NK-92 (cell line): Measurements from ENCODE around the gene OR4K14.
"Not testable (repeated sequence)": the region's sequence is repeated elsewhere in the genome, so short reads cannot be mapped to it uniquely, and the experiment has no call there.

Experiments
- DNase-seq: peaks from one replicate; lab custom pipeline; 2025; ENCODE audit not compliant: unreplicated experiment; lab: John Stamatoyannopoulos, UW

OR4K14 gene, protein sequence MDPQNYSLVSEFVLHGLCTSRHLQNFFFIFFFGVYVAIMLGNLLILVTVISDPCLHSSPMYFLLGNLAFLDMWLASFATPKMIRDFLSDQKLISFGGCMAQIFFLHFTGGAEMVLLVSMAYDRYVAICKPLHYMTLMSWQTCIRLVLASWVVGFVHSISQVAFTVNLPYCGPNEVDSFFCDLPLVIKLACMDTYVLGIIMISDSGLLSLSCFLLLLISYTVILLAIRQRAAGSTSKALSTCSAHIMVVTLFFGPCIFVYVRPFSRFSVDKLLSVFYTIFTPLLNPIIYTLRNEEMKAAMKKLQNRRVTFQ

DNA sequence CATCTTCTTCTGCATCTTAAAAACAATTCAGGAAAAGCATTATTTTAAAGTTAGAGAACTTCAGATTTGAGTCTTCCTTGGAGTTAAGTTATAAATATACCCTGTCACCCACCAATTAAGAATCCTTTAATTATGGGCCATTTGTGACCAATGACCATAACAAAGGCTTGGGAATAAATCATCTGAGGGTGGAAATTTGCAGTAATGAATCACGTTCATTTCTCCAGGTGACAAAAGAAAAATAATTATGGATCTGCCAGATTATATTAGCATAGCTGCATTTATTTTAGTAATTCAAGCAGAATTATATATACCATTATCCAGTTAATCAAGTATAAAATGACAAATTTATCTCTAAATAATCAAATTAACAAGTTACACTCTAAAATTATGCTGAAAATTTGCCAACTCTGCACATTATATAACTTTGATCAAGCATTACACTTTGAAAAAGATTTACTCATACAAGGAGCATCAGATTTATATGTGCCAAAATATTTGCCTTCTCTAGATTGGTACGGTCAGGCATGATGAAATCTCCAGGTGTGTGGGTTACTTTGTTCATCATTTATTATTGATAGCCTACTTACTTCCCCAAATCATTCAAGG is at the start of gene OR4K14:
Gene OR4K14, minus strand, starts transcription at position 51 of the 609 bp plus-strand sequence. CDS start 4,114 bp downstream, outside the sequence.
- DNase-seq: no peak

DNA sequence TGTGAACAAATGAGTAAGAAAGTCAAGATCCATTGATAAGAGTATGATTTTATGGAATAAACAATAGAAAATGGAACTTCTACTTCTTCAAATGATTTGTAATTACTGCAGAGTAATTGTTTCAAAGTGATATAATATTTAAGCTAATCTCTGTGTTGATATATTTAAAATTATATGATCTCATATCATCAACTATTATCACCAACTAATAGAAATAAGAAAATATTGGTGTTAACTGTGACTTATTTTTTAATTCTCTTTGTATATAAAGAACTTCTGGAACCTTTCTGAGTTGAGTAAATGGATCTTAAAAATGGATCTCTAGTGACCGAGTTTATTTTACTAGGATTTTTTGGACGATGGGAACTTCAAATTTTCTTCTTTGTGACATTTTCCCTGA is 40.6 kb upstream of the OR4K14 start, which contains the start of gene OR4L1:
Gene OR4L1, plus strand, starts transcription at position 301 of the 400 bp plus-strand sequence. Its CDS starts 0 bp downstream, at position 301.
- no peak for DNase-seq

DNA sequence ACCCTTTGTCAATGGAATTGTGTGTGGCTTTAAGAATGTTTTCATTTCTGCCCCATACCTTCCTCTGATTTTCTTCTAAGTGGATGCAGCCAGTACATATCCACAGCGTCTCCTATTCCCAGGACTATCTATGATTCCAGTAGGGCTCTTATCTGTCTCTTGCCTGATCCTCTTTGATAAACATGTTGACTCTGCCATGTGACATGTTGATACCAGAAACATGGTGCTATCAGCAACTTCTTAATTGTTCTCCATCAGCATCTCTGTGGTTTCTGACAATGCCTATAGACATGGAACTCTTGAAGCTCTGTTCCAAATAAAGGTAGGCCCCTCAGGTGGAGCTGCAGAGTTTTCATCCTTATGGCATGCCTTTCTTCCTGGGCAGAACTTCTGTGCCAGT is 29.1 kb upstream of the OR4K14 start:
- DNase-seq: no peak

DNA sequence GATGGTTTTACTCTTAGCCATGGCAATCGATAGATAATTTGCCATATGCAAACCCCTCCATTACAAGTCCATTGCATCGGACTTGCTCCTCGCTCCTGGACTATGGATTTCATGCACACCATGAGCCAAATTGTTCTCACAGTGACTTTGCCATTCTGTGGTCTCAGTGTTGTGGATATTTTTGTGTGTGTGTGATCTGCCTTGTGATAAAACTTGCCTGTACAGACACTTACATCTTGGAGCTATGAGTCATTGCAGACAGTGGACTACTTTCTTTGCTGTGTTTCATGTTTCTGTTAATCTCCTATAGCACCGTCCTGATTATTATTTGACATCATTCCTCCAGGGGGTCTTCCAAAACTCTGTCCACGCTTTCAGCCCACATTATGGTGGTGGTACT is 25.1 kb upstream of the OR4K14 start:
- no peak for DNase-seq

DNA sequence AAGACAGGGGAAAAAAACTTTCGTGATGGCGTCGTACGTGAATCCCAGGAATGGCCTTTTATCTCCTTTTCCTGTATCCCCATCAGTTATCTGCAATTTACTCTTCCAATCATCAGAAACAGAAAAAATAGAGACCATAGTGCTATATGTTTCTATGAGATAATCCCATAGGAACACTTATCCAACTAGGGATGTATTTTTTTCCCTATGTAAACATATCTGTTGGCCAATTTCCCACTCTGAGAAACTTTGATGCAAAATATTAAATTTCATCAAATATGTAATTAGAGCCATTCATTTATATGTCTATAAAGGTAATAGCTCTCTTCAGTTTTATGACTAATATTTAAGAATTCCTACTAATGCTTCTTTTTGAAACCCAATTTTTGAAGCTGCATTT is 16.8 kb upstream of the OR4K14 start, which contains the start of gene OR4K13:
Gene OR4K13, minus strand, starts transcription at position 101 of the 400 bp plus-strand sequence. CDS start 1,280 bp downstream, outside the sequence.
- no peak for DNase-seq

DNA sequence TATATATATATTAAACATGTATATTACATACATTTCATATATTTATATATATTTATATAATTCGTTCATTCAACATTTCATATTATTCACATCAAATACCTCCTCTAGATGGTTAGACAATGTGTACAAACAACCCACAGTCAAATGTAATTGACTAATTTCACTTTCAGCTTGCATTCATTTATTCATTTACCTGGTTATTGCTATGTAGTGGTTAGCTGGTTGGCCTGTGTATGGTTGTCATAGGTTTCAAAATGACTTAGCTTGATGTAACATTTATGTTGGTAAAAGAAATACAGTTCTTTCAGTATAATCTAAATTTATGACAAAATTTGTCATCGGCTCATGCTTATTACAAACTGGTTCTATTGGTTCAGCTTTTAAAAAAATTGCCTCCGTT is 16.3 kb upstream of the OR4K14 start:
- DNase-seq: no peak

DNA sequence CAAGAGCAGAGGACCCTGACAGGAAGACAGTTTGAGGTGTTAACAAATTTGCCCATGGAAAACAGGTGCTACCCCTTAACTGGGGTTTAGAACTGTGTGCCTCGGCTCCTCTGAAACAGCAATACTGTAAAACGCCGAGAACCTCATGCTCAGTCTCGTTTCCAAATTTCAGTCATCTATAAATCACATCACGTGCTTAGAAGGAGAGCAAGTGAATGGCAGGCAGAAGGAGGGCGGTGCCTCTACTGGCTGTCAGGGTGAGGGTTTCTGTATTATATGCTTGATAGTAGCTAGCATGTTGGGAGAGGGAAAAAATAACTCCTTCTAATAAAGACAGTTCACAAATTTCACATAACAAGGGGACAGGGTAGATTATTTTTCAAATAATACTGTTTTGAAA is 12.0 kb upstream of the OR4K14 start:
- no peak for DNase-seq

DNA sequence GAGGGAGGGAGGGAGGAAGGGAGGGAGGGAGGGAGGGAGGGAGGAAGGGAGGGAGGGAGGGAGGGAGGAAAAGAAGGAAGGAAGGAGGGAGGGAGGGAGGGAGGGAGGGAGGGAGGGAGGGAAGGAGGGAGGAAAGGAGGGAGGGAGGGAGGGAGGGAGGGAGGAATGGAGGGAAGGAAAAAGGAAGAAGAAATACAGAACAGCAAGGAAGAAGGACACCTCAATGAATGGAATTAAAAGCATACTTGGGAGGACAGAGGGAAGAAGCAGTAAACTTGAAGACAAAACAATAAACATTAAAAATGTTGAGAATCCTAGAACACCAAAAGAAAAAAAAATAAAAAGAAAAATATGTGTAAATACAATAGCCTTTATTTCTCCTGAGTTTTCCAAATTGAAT is 11.0 kb downstream of the OR4K14 start:
- no peak for DNase-seq

DNA sequence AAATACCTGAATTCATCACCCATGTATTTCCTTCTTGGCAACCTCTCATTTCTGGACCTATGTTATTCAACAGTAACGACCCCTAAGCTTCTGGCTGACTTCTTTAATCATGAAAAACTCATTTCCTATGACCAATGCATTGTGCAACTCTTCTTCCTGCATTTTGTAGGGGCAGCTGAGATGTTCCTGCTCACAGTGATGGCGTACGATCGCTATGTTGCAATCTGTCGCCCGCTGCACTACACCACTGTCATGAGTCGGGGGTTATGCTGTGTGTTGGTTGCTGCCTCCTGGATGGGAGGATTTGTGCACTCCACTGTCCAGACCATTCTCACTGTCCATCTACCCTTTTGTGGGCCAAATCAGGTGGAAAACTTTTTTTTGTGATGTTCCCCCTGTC is 16.8 kb downstream of the OR4K14 start:
- DNase-seq: no peak

DNA sequence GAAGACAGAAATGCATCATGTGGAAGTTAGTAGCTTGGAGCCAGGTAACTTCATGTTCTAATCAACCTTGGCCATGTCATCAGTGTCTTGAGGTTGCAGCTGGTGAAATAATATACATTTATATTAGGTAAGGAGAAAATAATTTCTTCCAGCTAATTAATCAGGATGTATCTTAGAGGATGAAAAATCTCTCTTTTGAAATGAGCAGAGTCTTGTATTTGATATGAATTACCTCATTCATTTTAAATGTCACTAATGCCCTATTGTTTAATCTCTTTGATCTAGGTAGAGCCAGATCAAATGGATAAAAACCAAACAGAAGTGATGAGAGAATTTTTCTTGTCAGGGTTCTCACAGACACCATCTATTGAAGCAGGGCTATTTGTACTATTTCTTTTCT is 17.2 kb downstream of the OR4K14 start, which contains the start of gene OR4Q2:
Gene OR4Q2, plus strand, starts transcription at position 301 of the 400 bp plus-strand sequence.
- no peak for DNase-seq

DNA sequence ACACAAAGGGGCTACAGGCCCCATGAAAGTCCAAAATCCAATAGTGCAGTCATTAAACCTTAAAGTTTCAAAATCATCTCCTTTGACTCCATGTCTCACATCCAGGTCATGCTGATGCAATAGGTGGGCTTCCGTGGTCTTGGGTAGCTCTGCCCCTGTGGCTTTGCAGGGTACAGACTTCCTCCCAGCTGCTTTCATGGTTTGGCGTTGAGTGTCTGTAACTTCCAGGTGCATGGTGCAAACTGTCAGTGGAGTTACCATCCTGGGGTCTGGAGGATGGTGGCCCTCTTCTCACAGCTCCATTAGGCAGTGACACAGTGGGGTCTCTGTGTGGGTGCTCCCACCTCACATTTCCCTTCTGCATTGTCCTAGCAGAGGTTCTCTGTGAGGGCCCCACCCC is 25.7 kb downstream of the OR4K14 start:
- no peak for DNase-seq

DNA sequence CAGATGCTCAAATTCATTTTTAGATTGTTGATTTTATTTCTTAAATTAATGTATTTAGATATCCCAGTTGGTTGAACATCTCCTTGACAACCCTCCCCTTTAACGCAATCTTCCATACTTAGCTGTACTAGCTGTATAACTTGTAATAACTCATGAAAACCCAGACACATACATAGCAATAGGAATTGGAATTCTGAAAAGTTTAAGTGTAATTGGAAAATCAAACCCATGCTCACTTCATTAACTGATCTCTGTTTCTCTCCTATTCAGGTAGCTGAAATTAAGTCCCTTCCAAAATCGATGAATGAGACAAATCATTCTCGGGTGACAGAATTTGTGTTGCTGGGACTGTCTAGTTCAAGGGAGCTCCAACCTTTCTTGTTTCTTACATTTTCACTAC is 43.8 kb downstream of the OR4K14 start, which contains the start of gene OR4K15:
Gene OR4K15, plus strand, starts transcription at position 301 of the 400 bp plus-strand sequence. Its CDS starts 0 bp downstream, at position 301.
- no peak for DNase-seq

DNA sequence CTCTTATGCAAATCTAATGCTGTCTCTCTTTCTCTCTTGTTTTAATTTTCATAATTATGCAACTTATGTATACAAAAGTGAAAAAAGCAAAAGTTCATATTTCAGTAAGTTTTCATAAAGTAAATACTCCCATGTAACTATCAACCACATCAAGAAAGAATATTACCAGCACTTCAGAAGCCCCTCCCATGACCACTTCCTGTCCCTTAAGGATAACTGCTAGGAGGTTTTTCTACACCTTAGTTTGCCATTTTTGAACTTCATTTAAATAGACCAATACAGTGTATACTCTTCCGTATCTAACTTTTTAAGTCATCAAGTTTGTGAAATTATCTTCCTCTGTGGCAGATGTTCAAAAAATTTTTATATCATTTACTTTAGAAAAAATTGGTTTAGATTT is 44.3 kb downstream of the OR4K14 start:
- no peak for DNase-seq

DNA sequence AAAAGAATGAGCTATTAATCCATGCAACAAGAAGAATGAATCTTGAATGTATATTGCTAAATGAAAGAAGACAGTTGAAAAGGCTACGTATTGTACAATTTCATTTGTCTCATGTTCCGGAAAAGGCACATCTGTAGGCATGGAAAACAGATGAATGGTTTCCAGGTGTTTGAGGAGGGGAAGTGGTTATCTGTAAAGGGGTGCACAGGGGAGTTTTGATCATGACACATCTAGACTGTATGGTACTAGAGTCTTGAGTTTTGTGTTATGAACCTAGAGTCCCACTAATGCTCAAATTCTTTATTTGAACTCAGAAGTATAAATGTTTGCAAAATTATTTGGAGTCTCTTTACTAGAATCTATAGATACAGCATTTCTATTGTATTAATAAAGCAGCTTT is 49.4 kb downstream of the OR4K14 start:
- not testable (repeated sequence) for DNase-seq
